Thoracic aorta (tissue), 2 donors: ENCODE data around the gene SKA3. TPM values are rescaled to one million over a fixed set of nuclear protein-coding genes. Genes with fewer than 3 reads are reported as not detected.

Experiments used
- ATAC-seq: fragments of 150-250 bp; one replicate; pipeline ENCODE4 v1.8.0; 2017; ENCODE audit warnings: low read depth; ENCODE audit not compliant: insufficient number of reproducible peaks, low FRiP score
- DNase-seq: peaks from one replicate; pipeline ENCODE4 v3.0.0-alpha.2; 2020; ENCODE audit warnings: low spot score
- H3K27ac ChIP-seq, 2 donors: fragments of 200-600 bp; sonication (generic); 1 replicate in 1 of 2; 2 replicates in 1 of 2; pipeline ENCODE4 v1.5.1; 2016; ENCODE audit warnings: mild to moderate bottlenecking in 2 of 2, moderate library complexity in 2 of 2
- H3K27me3 ChIP-seq: fragments of 200-600 bp; sonication (generic); replicated peaks from 2 replicates; pipeline ENCODE4 v1.6.0; 2016; ENCODE audit warnings: mild to moderate bottlenecking; ENCODE audit not compliant: insufficient read depth
- H3K36me3 ChIP-seq: fragments of 200-600 bp; sonication (generic); one replicate; pipeline ENCODE4 v1.5.1; 2016
- H3K4me1 ChIP-seq, 2 donors: fragments of 200-600 bp; sonication (generic); 1 replicate in 1 of 2; 2 replicates in 1 of 2; pipeline versions ENCODE4 v1.5.1 to v1.6.0; 2016; ENCODE audit warnings: low read depth in 2 of 2, mild to moderate bottlenecking in 1 of 2; ENCODE audit not compliant: control insufficient read depth in 1 of 2
- H3K4me3 ChIP-seq: fragments of 200-600 bp; sonication (generic); 2 replicates; pipeline ENCODE4 v1.5.1; 2016; ENCODE audit warnings: mild to moderate bottlenecking
- H3K9me3 ChIP-seq: fragments of 200-600 bp; sonication (generic); 2 replicates; pipeline ENCODE4 v1.5.1; 2016
- total RNA-seq, 2 donors: library from RNA; depleted of rRNA; stranded (reverse); fragments of >200 nt; gene quantifications; one replicate each; pipeline versions ENCODE4 v1.1.0 to v1.2.3, GENCODE V29; 2016
- TF ChIP-seq, protein P1 (sequence below): fragments of 200-600 bp; sonication (generic); IDR thresholded peaks from one replicate; pipeline ENCODE4 v1.5.1; 2019; ENCODE audit warnings: antibody characterized with exemption

The SKA3 gene
- total RNA-seq, 2 donors from 2014 or later = not detected

DNA sequence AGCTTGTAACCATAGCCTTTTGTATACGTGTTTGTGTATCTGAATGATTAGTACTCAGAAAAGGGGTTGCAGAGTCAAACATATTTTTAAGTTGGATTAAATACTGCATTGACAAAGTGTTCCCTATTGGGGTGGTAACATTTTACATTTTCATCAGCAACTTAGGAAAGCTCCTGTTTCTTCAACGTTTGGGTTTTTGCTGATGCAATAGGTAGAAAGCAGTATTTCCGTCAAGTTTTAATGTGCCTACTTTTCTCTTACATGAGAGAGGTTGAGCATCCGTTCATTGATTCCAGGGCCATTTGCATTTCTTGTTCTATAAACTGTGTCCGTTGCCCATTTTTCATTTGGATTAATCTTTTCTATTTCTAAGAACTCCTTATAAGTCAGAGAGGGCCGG, 56.2 kb downstream of the SKA3 start:
- H3K4me1 ChIP-seq = no peaks in the 10 kb centered on the region
- no peak overlapping the region for H3K27ac ChIP-seq
- no peaks in the 10 kb centered on the region for H3K36me3 ChIP-seq
- H3K27me3 ChIP-seq = no peaks in the 10 kb centered on the region
- TF ChIP-seq, protein P1, sequence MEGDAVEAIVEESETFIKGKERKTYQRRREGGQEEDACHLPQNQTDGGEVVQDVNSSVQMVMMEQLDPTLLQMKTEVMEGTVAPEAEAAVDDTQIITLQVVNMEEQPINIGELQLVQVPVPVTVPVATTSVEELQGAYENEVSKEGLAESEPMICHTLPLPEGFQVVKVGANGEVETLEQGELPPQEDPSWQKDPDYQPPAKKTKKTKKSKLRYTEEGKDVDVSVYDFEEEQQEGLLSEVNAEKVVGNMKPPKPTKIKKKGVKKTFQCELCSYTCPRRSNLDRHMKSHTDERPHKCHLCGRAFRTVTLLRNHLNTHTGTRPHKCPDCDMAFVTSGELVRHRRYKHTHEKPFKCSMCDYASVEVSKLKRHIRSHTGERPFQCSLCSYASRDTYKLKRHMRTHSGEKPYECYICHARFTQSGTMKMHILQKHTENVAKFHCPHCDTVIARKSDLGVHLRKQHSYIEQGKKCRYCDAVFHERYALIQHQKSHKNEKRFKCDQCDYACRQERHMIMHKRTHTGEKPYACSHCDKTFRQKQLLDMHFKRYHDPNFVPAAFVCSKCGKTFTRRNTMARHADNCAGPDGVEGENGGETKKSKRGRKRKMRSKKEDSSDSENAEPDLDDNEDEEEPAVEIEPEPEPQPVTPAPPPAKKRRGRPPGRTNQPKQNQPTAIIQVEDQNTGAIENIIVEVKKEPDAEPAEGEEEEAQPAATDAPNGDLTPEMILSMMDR = no peak
- H3K4me3 ChIP-seq = no peak overlapping the region
- no peaks in the 10 kb centered on the region for H3K9me3 ChIP-seq
- no peak for ATAC-seq
- no peak for DNase-seq

DNA sequence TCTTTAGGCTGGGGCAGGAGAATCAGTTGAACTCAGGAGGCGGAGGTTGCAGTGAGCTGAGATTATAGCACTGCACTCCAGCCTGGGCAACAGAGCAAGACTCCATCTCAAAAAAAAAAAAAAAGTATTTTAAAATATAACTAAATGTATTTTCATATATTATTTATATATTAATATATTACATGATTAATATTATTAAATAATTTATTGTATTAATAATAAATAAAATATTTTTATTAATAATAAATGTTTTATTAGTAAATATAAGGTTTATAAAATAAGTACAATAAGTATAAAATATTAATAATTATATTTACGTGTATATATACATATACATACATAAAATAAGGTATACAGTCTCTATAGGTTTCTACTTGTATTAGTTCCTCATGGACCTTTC, 56.8 kb downstream of the SKA3 start:
- DNase-seq (no peak), ATAC-seq (no peak)
- no peak overlapping the region for H3K27ac ChIP-seq
- H3K4me1 ChIP-seq = no peaks in the 10 kb centered on the region
- no peaks in the 10 kb centered on the region for H3K27me3 ChIP-seq
- H3K36me3 ChIP-seq = no peaks in the 10 kb centered on the region
- H3K9me3 ChIP-seq = no peaks in the 10 kb centered on the region
- TF ChIP-seq, protein P1 = no peak
- H3K4me3 ChIP-seq = no peak overlapping the region

DNA sequence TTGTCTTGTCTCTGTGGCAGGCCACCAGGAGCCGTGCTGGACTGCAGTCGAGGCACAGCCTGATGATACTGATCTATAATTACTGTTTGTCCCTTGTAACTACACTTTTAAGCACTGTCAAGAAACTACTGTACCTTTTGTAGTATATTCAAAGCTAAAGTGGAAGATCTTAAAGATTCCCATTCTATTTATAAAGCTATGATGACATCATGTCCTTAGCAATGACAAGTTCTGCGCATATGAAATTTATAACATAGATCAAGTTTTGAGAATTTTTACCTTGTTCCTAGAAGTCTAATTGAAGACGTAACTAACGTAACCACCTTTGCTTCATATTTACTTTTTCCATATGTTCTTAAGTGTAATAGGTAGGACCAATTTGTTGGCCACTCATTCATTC, 58.2 kb downstream of the SKA3 start:
- ATAC-seq = no peak
- TF ChIP-seq, protein P1 = no peak
- Histone ChIP-seq H3K9me3 (no peaks in the 10 kb centered on the region), H3K36me3 (no peaks in the 10 kb centered on the region), H3K27me3 (no peaks in the 10 kb centered on the region), H3K4me3 (no peak overlapping the region), H3K27ac (no peak overlapping the region), H3K4me1 (no peaks in the 10 kb centered on the region)
- DNase-seq = no peak

DNA sequence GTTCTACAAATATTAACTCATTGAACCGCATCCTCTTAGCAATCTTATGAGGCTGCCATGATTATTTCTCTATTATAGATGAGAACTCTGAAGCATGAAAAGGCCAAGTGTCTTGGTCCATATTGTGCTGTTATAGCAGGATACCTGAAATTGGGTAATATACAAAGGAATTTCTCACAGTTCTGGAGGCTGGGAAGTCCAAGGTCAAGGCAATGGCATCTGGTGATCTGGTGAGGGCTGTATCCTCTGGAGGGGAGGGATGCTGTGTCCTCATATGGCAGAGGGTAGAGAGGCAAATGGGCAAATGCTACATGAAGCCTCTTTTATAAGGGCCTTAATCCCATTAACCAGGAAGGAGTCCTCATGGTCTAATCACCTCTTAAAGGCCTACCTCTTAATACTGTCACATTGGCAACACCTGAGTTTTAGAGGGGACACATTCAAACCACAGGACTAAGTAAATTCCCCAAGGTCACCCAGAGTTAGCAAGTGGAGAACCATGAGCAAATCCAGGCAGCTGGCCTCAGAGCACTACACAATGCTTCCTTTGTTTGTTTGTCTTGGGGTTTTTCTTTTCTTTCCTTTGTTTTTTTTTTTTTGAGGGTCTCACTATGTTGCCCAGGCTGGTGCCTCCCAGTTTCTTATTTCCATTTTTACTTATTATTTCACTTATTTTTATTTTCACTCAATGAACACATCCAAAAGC, 59.1 kb downstream of the SKA3 start:
- no peak for ATAC-seq
- no peak for DNase-seq

DNA sequence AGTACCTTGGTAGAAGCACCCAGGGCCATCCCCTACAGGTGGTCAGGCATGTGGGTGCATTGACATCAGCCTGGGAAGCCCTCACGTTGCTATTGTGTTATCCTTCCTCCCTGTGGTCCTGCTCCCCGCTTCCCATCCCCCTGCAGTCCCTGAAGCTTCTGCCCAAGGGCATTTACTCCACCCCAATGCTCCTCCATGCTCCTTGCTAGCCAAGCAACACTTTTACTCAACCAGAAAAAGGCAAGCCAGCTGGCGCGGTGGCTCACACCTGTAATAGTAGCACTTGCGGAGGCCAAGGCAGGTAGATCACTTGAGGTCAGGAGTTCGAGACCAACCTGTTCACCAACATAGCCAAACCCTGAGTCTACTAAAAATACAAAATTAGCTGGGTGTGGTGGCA, 60.2 kb downstream of the SKA3 start:
- DNase-seq (no peak), ATAC-seq (no peak)
- H3K27me3 ChIP-seq = no peaks in the 10 kb centered on the region
- H3K4me3 ChIP-seq = no peak overlapping the region
- no peaks in the 10 kb centered on the region for H3K4me1 ChIP-seq
- TF ChIP-seq, protein P1 = no peak
- H3K27ac ChIP-seq = no peak overlapping the region
- no peaks in the 10 kb centered on the region for H3K9me3 ChIP-seq
- H3K36me3 ChIP-seq = no peaks in the 10 kb centered on the region

More for the DNA sequence above, 59.1 kb downstream of the SKA3 start:
- Histone ChIP-seq H3K27ac (no peak overlapping the region), H3K4me3 (no peak overlapping the region), H3K9me3 (no peaks in the 10 kb centered on the region), H3K4me1 (no peaks in the 10 kb centered on the region), H3K36me3 (no peaks in the 10 kb centered on the region), H3K27me3 (no peaks in the 10 kb centered on the region)
- TF ChIP-seq, protein P1 = no peak
